PFSK-1 (cell line): ENCODE data around the gene KLF12.

ENCODE experiments used
- FOXP2 ChIP-seq: optimal IDR thresholded peaks from 2 replicates; pipeline ENCODE3; 2011; ENCODE audit warnings: borderline replicate concordance, control low read depth, inconsistent platforms; ENCODE audit not compliant: insufficient read depth; ENCODE audit errors: extremely low read length, extremely low read depth
- POLR2AphosphoS5 ChIP-seq: IDR thresholded peaks from 2 replicates; pipeline ENCODE4 v1.6.1; 2012; ENCODE audit warnings: low read depth, mild to moderate bottlenecking, control low read depth, low read length, moderate library complexity
- SIN3A ChIP-seq: IDR thresholded peaks from 2 replicates; pipeline ENCODE4 v1.6.1; 2012; ENCODE audit warnings: mild to moderate bottlenecking, low read length, moderate library complexity, borderline replicate concordance; ENCODE audit not compliant: insufficient read depth
- TAF1 ChIP-seq: IDR thresholded peaks from 2 replicates; pipeline ENCODE4 v1.6.1; 2012; ENCODE audit warnings: low read length, control low read depth, borderline replicate concordance; ENCODE audit not compliant: insufficient read depth
- TF ChIP-seq, protein P1 (sequence below), 2 experiments: IDR thresholded peaks; 2 replicates each; pipeline versions ENCODE4 v1.6.1 to v1.8.0; 2011 to 2012; ENCODE audit warnings: low read depth in 2 of 2, low read length in 2 of 2, control low read depth in 1 of 2, inconsistent platforms in 1 of 2, mild to moderate bottlenecking in 1 of 2, moderate library complexity in 1 of 2; ENCODE audit not compliant: insufficient read depth in 1 of 2

The KLF12 gene

DNA sequence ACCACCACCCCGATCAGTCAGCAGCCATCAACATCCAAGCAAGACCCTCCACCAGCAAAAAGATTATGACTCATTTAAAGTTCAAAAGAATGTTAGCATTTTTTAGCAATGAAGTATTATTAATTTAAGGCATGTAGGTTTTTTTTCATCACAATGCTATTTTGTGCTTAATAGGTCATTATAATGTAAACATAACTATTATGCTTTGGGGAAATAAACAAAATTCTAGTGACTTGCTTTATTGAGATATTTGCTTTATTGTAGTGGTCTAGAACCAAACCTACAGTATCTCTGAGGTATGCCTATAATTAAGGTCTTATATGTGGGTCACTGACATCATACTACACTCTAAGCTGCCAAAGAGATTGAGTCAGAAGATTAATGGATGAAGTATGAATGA lies 20.0 kb downstream of the KLF12 start:
- TF ChIP-seq TAF1, result no peak

DNA sequence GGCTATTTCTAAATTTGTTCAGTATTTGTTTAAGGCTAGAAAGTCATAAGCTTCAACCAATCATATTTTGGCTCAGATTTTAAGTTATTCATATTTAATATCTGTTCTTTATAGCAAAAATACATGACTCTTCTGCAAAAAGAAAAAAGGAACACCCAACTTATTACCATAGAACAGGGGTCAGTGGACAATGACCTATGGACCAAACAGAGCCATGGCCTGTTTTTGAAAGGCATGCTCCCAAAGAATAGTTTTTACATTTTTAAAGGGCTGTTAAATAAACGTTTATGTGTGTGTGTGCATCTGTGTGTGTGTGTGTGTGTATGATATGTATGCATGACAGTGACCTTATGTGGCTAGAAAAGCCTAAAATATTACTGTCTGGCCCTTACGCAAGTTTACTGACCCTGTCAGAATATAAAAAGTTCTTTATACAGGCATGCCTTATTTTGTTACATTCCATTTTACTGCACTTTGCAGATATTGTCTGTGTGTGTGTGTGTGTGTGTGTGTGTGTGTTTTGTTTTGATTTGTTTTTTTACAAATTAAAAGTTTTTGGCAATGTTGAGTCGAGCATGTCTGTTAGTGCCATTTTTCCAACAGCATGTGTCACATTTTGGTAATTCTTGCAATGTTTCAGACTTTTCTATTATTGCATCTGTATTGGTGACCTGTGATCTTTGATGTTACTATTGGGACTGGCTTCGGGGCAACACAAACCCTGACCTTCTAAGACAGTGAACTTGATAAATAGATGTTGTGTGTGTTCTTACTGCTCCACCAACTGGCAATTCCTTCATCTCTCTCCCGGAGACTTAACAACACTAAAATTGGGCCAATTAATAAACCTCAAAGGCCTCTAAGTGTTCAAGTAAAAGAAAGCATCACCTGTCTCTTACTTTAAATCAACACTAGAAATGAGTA lies 22.0 kb downstream of the KLF12 start:
- TF ChIP-seq, protein P1, sequence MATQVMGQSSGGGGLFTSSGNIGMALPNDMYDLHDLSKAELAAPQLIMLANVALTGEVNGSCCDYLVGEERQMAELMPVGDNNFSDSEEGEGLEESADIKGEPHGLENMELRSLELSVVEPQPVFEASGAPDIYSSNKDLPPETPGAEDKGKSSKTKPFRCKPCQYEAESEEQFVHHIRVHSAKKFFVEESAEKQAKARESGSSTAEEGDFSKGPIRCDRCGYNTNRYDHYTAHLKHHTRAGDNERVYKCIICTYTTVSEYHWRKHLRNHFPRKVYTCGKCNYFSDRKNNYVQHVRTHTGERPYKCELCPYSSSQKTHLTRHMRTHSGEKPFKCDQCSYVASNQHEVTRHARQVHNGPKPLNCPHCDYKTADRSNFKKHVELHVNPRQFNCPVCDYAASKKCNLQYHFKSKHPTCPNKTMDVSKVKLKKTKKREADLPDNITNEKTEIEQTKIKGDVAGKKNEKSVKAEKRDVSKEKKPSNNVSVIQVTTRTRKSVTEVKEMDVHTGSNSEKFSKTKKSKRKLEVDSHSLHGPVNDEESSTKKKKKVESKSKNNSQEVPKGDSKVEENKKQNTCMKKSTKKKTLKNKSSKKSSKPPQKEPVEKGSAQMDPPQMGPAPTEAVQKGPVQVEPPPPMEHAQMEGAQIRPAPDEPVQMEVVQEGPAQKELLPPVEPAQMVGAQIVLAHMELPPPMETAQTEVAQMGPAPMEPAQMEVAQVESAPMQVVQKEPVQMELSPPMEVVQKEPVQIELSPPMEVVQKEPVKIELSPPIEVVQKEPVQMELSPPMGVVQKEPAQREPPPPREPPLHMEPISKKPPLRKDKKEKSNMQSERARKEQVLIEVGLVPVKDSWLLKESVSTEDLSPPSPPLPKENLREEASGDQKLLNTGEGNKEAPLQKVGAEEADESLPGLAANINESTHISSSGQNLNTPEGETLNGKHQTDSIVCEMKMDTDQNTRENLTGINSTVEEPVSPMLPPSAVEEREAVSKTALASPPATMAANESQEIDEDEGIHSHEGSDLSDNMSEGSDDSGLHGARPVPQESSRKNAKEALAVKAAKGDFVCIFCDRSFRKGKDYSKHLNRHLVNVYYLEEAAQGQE (IDR thresholded peaks at IDR 0.05; ENCODE audit: insufficient read depth in 1 of 2, low read depth in 2 of 2, low read length in 2 of 2), result no peak
- TF ChIP-seq FOXP2 (no peak), POLR2AphosphoS5 (no peak), SIN3A (no peak), TAF1 (no peak)

DNA sequence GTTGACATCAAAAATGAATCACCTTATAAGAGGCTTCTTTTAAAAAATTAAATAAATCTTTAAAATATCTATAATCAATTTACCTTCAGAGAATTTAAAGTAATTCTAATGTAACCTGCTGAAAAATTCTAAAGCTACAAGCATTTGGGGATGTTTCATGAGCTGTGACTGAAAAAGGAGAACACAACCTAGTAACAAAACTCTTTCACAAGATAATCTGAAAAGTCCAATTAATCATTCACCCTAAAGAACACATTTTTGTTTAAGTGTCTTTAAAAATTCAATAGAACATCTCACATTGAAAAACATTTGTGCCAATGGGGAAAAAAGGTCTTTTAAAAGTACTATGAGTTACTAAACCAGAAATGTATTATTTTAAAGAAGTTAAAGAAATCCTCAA lies 22.8 kb downstream of the KLF12 start:
- TF ChIP-seq FOXP2 (no peak), POLR2AphosphoS5 (no peak), SIN3A (no peak), TAF1 (no peak)
- TF ChIP-seq, protein P1 (IDR thresholded peaks at IDR 0.05; ENCODE audit: insufficient read depth in 1 of 2, low read depth in 2 of 2, low read length in 2 of 2), result no peak

- no peak for TF ChIP-seq POLR2AphosphoS5
- no peak for TF ChIP-seq FOXP2
- TF ChIP-seq SIN3A, result no peak
- TF ChIP-seq, protein P1 (IDR thresholded peaks at IDR 0.05; ENCODE audit: insufficient read depth in 1 of 2, low read depth in 2 of 2, low read length in 2 of 2), result no peak
- TF ChIP-seq TAF1, result no peak
Observed at GRCh38 chr13:74110053-74110452, 24.2 kb downstream of the KLF12 start.

DNA sequence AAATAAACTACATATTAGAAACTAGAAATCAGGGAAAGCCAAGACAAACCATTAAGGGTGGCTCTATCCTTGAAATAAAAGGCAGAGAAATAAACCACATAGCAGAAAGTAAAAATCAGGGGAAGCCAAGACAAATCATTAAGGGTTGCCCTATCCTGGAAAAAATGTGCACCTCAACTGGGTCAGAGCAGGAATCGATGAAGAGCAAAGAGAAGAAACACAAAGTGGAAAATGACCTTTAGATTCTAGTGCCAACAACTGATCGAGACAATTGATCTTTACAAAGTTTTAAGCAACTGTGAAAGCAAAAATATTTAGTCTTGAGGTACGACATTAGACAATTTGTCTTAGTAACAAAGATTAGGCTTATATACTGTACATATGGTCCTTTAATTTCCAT lies 26.6 kb downstream of the KLF12 start:
- TF ChIP-seq SIN3A (no peak), FOXP2 (no peak), POLR2AphosphoS5 (no peak), TAF1 (no peak)
- TF ChIP-seq, protein P1 (IDR thresholded peaks at IDR 0.05; ENCODE audit: insufficient read depth in 1 of 2, low read depth in 2 of 2, low read length in 2 of 2), result no peak
